ENCODE data around the gene HPCAL1. TPM values are rescaled to one million over a fixed set of nuclear protein-coding genes. Genes with fewer than 3 reads are reported as not detected.

Gene HPCAL1
- total RNA-seq, 1 donor from 2014 or later, result 3.7 TPM

GRCh38 chr2:10320575-10320931 lies 17.8 kb downstream of the HPCAL1 start:
- no peak overlapping the region for H3K4me2 ChIP-seq
- TF ChIP-seq EZH2 (IDR thresholded peaks at IDR 0.05) (no peak), EZH2phosphoT487 (IDR thresholded peaks at IDR 0.05) (no peak), CTCF (IDR thresholded peaks at IDR 0.05) (no peak)
- DNase-seq (ENCODE audit: low spot score), result no peak
- H3F3A ChIP-seq (ENCODE audit: low read depth), result no peaks in the 10 kb centered on the region
- no peak overlapping the region for H2AFZ ChIP-seq (replicated peaks)
- peaks cover 9% of the 10 kb centered on the region for H3K36me3 Mint-ChIP-seq
- peaks cover 7% of the 10 kb centered on the region for H3K4me1 ChIP-seq
- no peaks in the 10 kb centered on the region for H3K79me2 ChIP-seq (ENCODE audit: low read depth)
- H3K9me3 ChIP-seq (ENCODE audit: low read depth), result no peaks in the 10 kb centered on the region
- no peak overlapping the region for H3K4me3 Mint-ChIP-seq
- H3K9ac ChIP-seq, result no peak overlapping the region
- no peak overlapping the region for H3K4me3 ChIP-seq
- H3K9me3 Mint-ChIP-seq, result peaks cover 9% of the 10 kb centered on the region
- H3K27me3 Mint-ChIP-seq (ENCODE audit: insufficient read depth, low read depth), result peaks cover 5% of the 10 kb centered on the region
- H3K36me3 ChIP-seq, result no peaks in the 10 kb centered on the region
- H4K20me1 ChIP-seq (ENCODE audit: low read depth), result no peaks in the 10 kb centered on the region
- no peak overlapping the region for H3K27ac Mint-ChIP-seq
- H3K27me3 ChIP-seq, result no peaks in the 10 kb centered on the region
- H3K4me1 Mint-ChIP-seq, result peaks cover 23% of the 10 kb centered on the region
- H3K27ac ChIP-seq, result no peak overlapping the region

- peaks cover 9% of the 10 kb centered on the region for H3K36me3 Mint-ChIP-seq
- no peaks in the 10 kb centered on the region for H3K79me2 ChIP-seq (ENCODE audit: low read depth)
These were observed 18.2 kb downstream of the HPCAL1 start for GRCh38 chr2:10320933-10321332.

GRCh38 chr2:10321622-10322021 lies 18.9 kb downstream of the HPCAL1 start:
- Histone ChIP-seq H4K20me1 (ENCODE audit: low read depth) (no peaks in the 10 kb centered on the region), H2AFZ (replicated peaks) (no peak overlapping the region), H3K27me3 (no peaks in the 10 kb centered on the region), H3K79me2 (ENCODE audit: low read depth) (no peaks in the 10 kb centered on the region), H3K9ac (no peak overlapping the region), H3K36me3 (no peaks in the 10 kb centered on the region), H3F3A (ENCODE audit: low read depth) (no peaks in the 10 kb centered on the region), H3K27ac (no peak overlapping the region), H3K4me2 (no peak overlapping the region), H3K4me3 (no peak overlapping the region), H3K4me1 (peaks cover 7% of the 10 kb centered on the region), H3K9me3 (ENCODE audit: low read depth) (no peaks in the 10 kb centered on the region)
- Mint-ChIP-seq H3K4me1 (peaks cover 22% of the 10 kb centered on the region), H3K27ac (no peak overlapping the region), H3K9me3 (peaks cover 9% of the 10 kb centered on the region), H3K36me3 (peaks cover 9% of the 10 kb centered on the region), H3K4me3 (no peak overlapping the region), H3K27me3 (ENCODE audit: insufficient read depth, low read depth) (peaks cover 6% of the 10 kb centered on the region)
- DNase-seq (ENCODE audit: low spot score), result no peak
- TF ChIP-seq EZH2 (IDR thresholded peaks at IDR 0.05) (no peak), EZH2phosphoT487 (IDR thresholded peaks at IDR 0.05) (no peak), CTCF (IDR thresholded peaks at IDR 0.05) (no peak)

More at GRCh38 chr2:10320933-10321332, 18.2 kb downstream of the HPCAL1 start:
- no peaks in the 10 kb centered on the region for H3F3A ChIP-seq (ENCODE audit: low read depth)
- H3K4me3 ChIP-seq, result no peak overlapping the region
- no peaks in the 10 kb centered on the region for H4K20me1 ChIP-seq (ENCODE audit: low read depth)
- peaks cover 7% of the 10 kb centered on the region for H3K4me1 ChIP-seq
- H3K4me2 ChIP-seq, result no peak overlapping the region
- Mint-ChIP-seq H3K4me1 (peaks cover 26% of the 10 kb centered on the region), H3K9me3 (peaks cover 9% of the 10 kb centered on the region), H3K27ac (no peak overlapping the region), H3K4me3 (no peak overlapping the region), H3K27me3 (ENCODE audit: insufficient read depth, low read depth) (peaks cover 6% of the 10 kb centered on the region)
- no peaks in the 10 kb centered on the region for H3K27me3 ChIP-seq
- no peaks in the 10 kb centered on the region for H3K36me3 ChIP-seq
- TF ChIP-seq EZH2 (IDR thresholded peaks at IDR 0.05) (no peak), EZH2phosphoT487 (IDR thresholded peaks at IDR 0.05) (no peak), CTCF (IDR thresholded peaks at IDR 0.05) (no peak)
- H3K9ac ChIP-seq, result no peak overlapping the region
- no peak for DNase-seq (ENCODE audit: low spot score)
- H2AFZ ChIP-seq (replicated peaks), result no peak overlapping the region
- no peaks in the 10 kb centered on the region for H3K9me3 ChIP-seq (ENCODE audit: low read depth)
- H3K27ac ChIP-seq, result no peak overlapping the region

Data from neural progenitor cell (in vitro differentiated cells).